ENCODE results near the gene ERICH2.
"Not testable (repeated sequence)": the region's sequence is repeated elsewhere in the genome, so short reads cannot be mapped to it uniquely, and the experiment has no call there.

Gene ERICH2

GRCh38 chr2:170743530-170744239 is 26.5 kb upstream of the ERICH2 start:
- Mint-ChIP-seq H3K4me3 (no peak overlapping the region), H3K9me3 (no peaks in the 10 kb centered on the region), H3K36me3 (ENCODE audit: low read depth) (no peaks in the 10 kb centered on the region), H3K27ac (no peak overlapping the region), H3K27me3 (peaks cover 40% of the 10 kb centered on the region), H3K4me1 (ENCODE audit: low read depth) (no peaks in the 10 kb centered on the region)
- DNase-seq = no peak

GRCh38 chr2:170744248-170745002 is 25.8 kb upstream of the ERICH2 start:
- H3K27me3 Mint-ChIP-seq = peaks cover 37% of the 10 kb centered on the region
- no peak overlapping the region for H3K27ac Mint-ChIP-seq
- H3K36me3 Mint-ChIP-seq (ENCODE audit: low read depth) = no peaks in the 10 kb centered on the region
- no peak overlapping the region for H3K4me3 Mint-ChIP-seq
- no peak for DNase-seq
- no peaks in the 10 kb centered on the region for H3K4me1 Mint-ChIP-seq (ENCODE audit: low read depth)
- no peaks in the 10 kb centered on the region for H3K9me3 Mint-ChIP-seq

GRCh38 chr2:170745305-170745704 is 24.9 kb upstream of the ERICH2 start:
- Mint-ChIP-seq H3K4me3 (no peak overlapping the region), H3K27ac (no peak overlapping the region), H3K9me3 (no peaks in the 10 kb centered on the region), H3K4me1 (ENCODE audit: low read depth) (no peaks in the 10 kb centered on the region), H3K36me3 (ENCODE audit: low read depth) (no peaks in the 10 kb centered on the region), H3K27me3 (peaks cover 38% of the 10 kb centered on the region)
- DNase-seq = no peak

GRCh38 chr2:170747921-170748320 is 22.3 kb upstream of the ERICH2 start:
- no peak for DNase-seq
- no peak overlapping the region for H3K4me3 Mint-ChIP-seq
- H3K27ac Mint-ChIP-seq = no peak overlapping the region
- no peaks in the 10 kb centered on the region for H3K9me3 Mint-ChIP-seq
- peaks cover 39% of the 10 kb centered on the region for H3K27me3 Mint-ChIP-seq
- H3K4me1 Mint-ChIP-seq (ENCODE audit: low read depth) = no peaks in the 10 kb centered on the region
- no peaks in the 10 kb centered on the region for H3K36me3 Mint-ChIP-seq (ENCODE audit: low read depth)

GRCh38 chr2:170751555-170751954 is 18.6 kb upstream of the ERICH2 start:
- not testable (repeated sequence) for DNase-seq
- H3K27me3 Mint-ChIP-seq = peaks cover 17% of the 10 kb centered on the region

GRCh38 chr2:170761572-170761971 is 8.6 kb upstream of the ERICH2 start:
- DNase-seq = no peak
- H3K27ac Mint-ChIP-seq = no peak overlapping the region
- no peaks in the 10 kb centered on the region for H3K9me3 Mint-ChIP-seq
- no peaks in the 10 kb centered on the region for H3K36me3 Mint-ChIP-seq (ENCODE audit: low read depth)
- H3K4me3 Mint-ChIP-seq = no peak overlapping the region
- H3K27me3 Mint-ChIP-seq = peaks cover 4% of the 10 kb centered on the region
- H3K4me1 Mint-ChIP-seq (ENCODE audit: low read depth) = peaks cover 3% of the 10 kb centered on the region

More at GRCh38 chr2:170751555-170751954, 18.6 kb upstream of the ERICH2 start:
- H3K27ac Mint-ChIP-seq; H3K4me1 Mint-ChIP-seq (ENCODE audit: low read depth); H3K9me3 Mint-ChIP-seq; H3K4me3 Mint-ChIP-seq; H3K36me3 Mint-ChIP-seq (ENCODE audit: low read depth): not testable (repeated sequence)

- no peak overlapping the region for H3K4me3 Mint-ChIP-seq
- no peak overlapping the region for H3K27ac Mint-ChIP-seq
- no peaks in the 10 kb centered on the region for H3K36me3 Mint-ChIP-seq (ENCODE audit: low read depth)
- H3K9me3 Mint-ChIP-seq = no peaks in the 10 kb centered on the region
- DNase-seq = no peak
- H3K4me1 Mint-ChIP-seq (ENCODE audit: low read depth) = peaks cover 6% of the 10 kb centered on the region
- peaks cover 7% of the 10 kb centered on the region for H3K27me3 Mint-ChIP-seq
Measured at GRCh38 chr2:170762760-170763159, 7.4 kb upstream of the ERICH2 start.

GRCh38 chr2:170763232-170763631 is 6.9 kb upstream of the ERICH2 start:
- Mint-ChIP-seq H3K4me3 (no peak overlapping the region), H3K9me3 (no peaks in the 10 kb centered on the region), H3K27me3 (peaks cover 7% of the 10 kb centered on the region), H3K27ac (no peak overlapping the region), H3K36me3 (ENCODE audit: low read depth) (no peaks in the 10 kb centered on the region), H3K4me1 (ENCODE audit: low read depth) (peaks cover 6% of the 10 kb centered on the region)
- DNase-seq = no peak

- H3K36me3 Mint-ChIP-seq (ENCODE audit: low read depth) = no peaks in the 10 kb centered on the region
- DNase-seq = no peak
- H3K27ac Mint-ChIP-seq = no peak overlapping the region
- peaks cover 12% of the 10 kb centered on the region for H3K4me1 Mint-ChIP-seq (ENCODE audit: low read depth)
- peaks cover 11% of the 10 kb centered on the region for H3K27me3 Mint-ChIP-seq
- H3K4me3 Mint-ChIP-seq = no peak overlapping the region
- no peaks in the 10 kb centered on the region for H3K9me3 Mint-ChIP-seq
Measured at GRCh38 chr2:170764880-170765261, 5.3 kb upstream of the ERICH2 start.

GRCh38 chr2:170766693-170767092 is 3.5 kb upstream of the ERICH2 start:
- Mint-ChIP-seq H3K9me3 (no peaks in the 10 kb centered on the region), H3K4me1 (ENCODE audit: low read depth) (peaks cover 22% of the 10 kb centered on the region), H3K27me3 (peaks cover 16% of the 10 kb centered on the region), H3K27ac (no peak overlapping the region), H3K36me3 (ENCODE audit: low read depth) (no peaks in the 10 kb centered on the region), H3K4me3 (no peak overlapping the region)
- DNase-seq = no peak

- DNase-seq = peak; percentile 81
- H3K4me1 Mint-ChIP-seq (ENCODE audit: low read depth) = peaks cover 20% of the 10 kb centered on the region
- peaks cover 32% of the 10 kb centered on the region for H3K27me3 Mint-ChIP-seq
- H3K4me3 Mint-ChIP-seq = peak overlapping the region; percentile 83
- no peaks in the 10 kb centered on the region for H3K9me3 Mint-ChIP-seq
- H3K27ac Mint-ChIP-seq = peak overlapping the region; percentile 85
- no peaks in the 10 kb centered on the region for H3K36me3 Mint-ChIP-seq (ENCODE audit: low read depth)
Measured at GRCh38 chr2:170770606-170771420, 635 bp downstream of the ERICH2 start.

- Mint-ChIP-seq H3K36me3 (ENCODE audit: low read depth) (no peaks in the 10 kb centered on the region), H3K4me1 (ENCODE audit: low read depth) (peaks cover 20% of the 10 kb centered on the region), H3K9me3 (no peaks in the 10 kb centered on the region), H3K27ac (peak overlapping the region; percentile 14), H3K27me3 (peaks cover 32% of the 10 kb centered on the region), H3K4me3 (peak overlapping the region; percentile 69)
- DNase-seq = no peak
Measured at GRCh38 chr2:170771421-170771937, 1.3 kb downstream of the ERICH2 start.

GRCh38 chr2:170772295-170772694 is 2.1 kb downstream of the ERICH2 start:
- peaks cover 28% of the 10 kb centered on the region for H3K27me3 Mint-ChIP-seq
- H3K9me3 Mint-ChIP-seq = no peaks in the 10 kb centered on the region
- H3K27ac Mint-ChIP-seq = no peak overlapping the region
- no peaks in the 10 kb centered on the region for H3K36me3 Mint-ChIP-seq (ENCODE audit: low read depth)
- H3K4me3 Mint-ChIP-seq = peak overlapping the region; percentile 27
- DNase-seq = no peak
- peaks cover 16% of the 10 kb centered on the region for H3K4me1 Mint-ChIP-seq (ENCODE audit: low read depth)

GRCh38 chr2:170774074-170774473 is 3.9 kb downstream of the ERICH2 start:
- Mint-ChIP-seq H3K27ac (no peak overlapping the region), H3K9me3 (no peaks in the 10 kb centered on the region), H3K27me3 (peaks cover 32% of the 10 kb centered on the region), H3K4me3 (no peak overlapping the region), H3K36me3 (ENCODE audit: low read depth) (no peaks in the 10 kb centered on the region), H3K4me1 (ENCODE audit: low read depth) (peaks cover 16% of the 10 kb centered on the region)
- DNase-seq = no peak

Data from activated T-cell treated with anti-CD3 and anti-CD28 coated beads, Interleukin-2, amount 50 U/mL, for 24 hours (primary cell).